ENCODE data around the gene HCFC2.

DNA sequence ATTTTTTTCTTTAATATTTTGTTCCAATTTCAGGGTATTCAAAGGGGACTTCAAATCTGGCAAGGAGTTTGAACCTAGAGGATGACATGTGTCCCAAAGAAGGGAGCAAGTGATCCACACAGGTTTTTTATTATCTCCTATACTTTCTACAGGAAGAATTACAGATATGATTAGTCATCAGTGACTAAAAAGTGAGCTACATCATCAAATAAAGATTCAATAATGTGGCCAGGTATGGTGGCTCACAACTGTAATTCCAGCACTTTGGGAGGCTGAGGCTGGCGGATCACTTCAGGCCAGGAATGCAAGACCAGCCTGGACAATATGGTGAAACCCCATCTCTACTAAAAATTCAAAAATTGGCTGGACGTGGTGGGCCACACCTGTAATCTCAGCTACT is 38.6 kb upstream of the HCFC2 start:
- TF ChIP-seq EP300 (IDR thresholded peaks at IDR 0.05; ENCODE audit: borderline replicate concordance) (no peak), YY1 (IDR thresholded peaks at IDR 0.05; ENCODE audit: low read depth) (no peak), TAF1 (IDR thresholded peaks at IDR 0.05; ENCODE audit: low read depth) (no peak), ZBTB7A (IDR thresholded peaks at IDR 0.05; ENCODE audit: low read depth) (no peak), CEBPB (IDR thresholded peaks at IDR 0.05) (no peak), CREB1 (IDR thresholded peaks at IDR 0.05; ENCODE audit: low read depth) (no peak), RAD21 (IDR thresholded peaks at IDR 0.05; ENCODE audit: low read depth) (no peak)
- TF ChIP-seq, protein P1, sequence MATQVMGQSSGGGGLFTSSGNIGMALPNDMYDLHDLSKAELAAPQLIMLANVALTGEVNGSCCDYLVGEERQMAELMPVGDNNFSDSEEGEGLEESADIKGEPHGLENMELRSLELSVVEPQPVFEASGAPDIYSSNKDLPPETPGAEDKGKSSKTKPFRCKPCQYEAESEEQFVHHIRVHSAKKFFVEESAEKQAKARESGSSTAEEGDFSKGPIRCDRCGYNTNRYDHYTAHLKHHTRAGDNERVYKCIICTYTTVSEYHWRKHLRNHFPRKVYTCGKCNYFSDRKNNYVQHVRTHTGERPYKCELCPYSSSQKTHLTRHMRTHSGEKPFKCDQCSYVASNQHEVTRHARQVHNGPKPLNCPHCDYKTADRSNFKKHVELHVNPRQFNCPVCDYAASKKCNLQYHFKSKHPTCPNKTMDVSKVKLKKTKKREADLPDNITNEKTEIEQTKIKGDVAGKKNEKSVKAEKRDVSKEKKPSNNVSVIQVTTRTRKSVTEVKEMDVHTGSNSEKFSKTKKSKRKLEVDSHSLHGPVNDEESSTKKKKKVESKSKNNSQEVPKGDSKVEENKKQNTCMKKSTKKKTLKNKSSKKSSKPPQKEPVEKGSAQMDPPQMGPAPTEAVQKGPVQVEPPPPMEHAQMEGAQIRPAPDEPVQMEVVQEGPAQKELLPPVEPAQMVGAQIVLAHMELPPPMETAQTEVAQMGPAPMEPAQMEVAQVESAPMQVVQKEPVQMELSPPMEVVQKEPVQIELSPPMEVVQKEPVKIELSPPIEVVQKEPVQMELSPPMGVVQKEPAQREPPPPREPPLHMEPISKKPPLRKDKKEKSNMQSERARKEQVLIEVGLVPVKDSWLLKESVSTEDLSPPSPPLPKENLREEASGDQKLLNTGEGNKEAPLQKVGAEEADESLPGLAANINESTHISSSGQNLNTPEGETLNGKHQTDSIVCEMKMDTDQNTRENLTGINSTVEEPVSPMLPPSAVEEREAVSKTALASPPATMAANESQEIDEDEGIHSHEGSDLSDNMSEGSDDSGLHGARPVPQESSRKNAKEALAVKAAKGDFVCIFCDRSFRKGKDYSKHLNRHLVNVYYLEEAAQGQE (IDR thresholded peaks at IDR 0.05; ENCODE audit: low read depth) = no peak
- TF ChIP-seq, protein P2, sequence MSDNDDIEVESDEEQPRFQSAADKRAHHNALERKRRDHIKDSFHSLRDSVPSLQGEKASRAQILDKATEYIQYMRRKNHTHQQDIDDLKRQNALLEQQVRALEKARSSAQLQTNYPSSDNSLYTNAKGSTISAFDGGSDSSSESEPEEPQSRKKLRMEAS (IDR thresholded peaks at IDR 0.05) = no peak
- TF ChIP-seq, protein P3, sequence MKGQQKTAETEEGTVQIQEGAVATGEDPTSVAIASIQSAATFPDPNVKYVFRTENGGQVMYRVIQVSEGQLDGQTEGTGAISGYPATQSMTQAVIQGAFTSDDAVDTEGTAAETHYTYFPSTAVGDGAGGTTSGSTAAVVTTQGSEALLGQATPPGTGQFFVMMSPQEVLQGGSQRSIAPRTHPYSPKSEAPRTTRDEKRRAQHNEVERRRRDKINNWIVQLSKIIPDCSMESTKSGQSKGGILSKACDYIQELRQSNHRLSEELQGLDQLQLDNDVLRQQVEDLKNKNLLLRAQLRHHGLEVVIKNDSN (IDR thresholded peaks at IDR 0.05) = no peak
